GM19240 (cell line): ENCODE results near the gene HSPB7.
"Not testable (repeated sequence)": the region's sequence is repeated elsewhere in the genome, so short reads cannot be mapped to it uniquely, and the experiment has no call there.

ENCODE experiments used
- DNase-seq: peaks from one replicate; pipeline ENCODE4 v3.0.0; 2011; ENCODE audit warnings: low spot score; ENCODE audit not compliant: insufficient read length

Gene HSPB7

GRCh38 chr1:15983275-15983674 is 34.6 kb downstream of the HSPB7 start:
- no peak for DNase-seq

GRCh38 chr1:15981679-15982078 is 36.2 kb downstream of the HSPB7 start:
- DNase-seq, result no peak

- DNase-seq, result not testable (repeated sequence)
Measured at GRCh38 chr1:15977947-15978346, 39.9 kb downstream of the HSPB7 start.

GRCh38 chr1:15975805-15976680 is 41.8 kb downstream of the HSPB7 start, which contains the start of gene ZBTB17:
ZBTB17 (minus strand) TSS chr1:15976101; CDS start chr1:15948495, 27,606 bp downstream.
- DNase-seq, result peak; percentile 90

GRCh38 chr1:15975358-15975804 is 42.5 kb downstream of the HSPB7 start:
- DNase-seq, result peak; percentile 33

- peak; percentile 33 for DNase-seq
Measured at GRCh38 chr1:15974855-15975254, 43.0 kb downstream of the HSPB7 start.

- DNase-seq, result no peak
Measured at GRCh38 chr1:15973772-15974171, 44.1 kb downstream of the HSPB7 start.

GRCh38 chr1:15972409-15972808 is 45.4 kb downstream of the HSPB7 start:
- no peak for DNase-seq

- DNase-seq, result no peak
Measured at GRCh38 chr1:15970911-15971310, 46.9 kb downstream of the HSPB7 start.

GRCh38 chr1:15969321-15969880 is 48.4 kb downstream of the HSPB7 start:
- no peak for DNase-seq

- no peak for DNase-seq
Measured at GRCh38 chr1:15968172-15968571, 49.7 kb downstream of the HSPB7 start.

- DNase-seq, result no peak
Measured at GRCh38 chr1:15966956-15967344, 50.9 kb downstream of the HSPB7 start.

- peak; percentile 67 for DNase-seq
Measured at GRCh38 chr1:15966081-15966955, 51.5 kb downstream of the HSPB7 start.

GRCh38 chr1:15965228-15965767 is 52.5 kb downstream of the HSPB7 start:
- no peak for DNase-seq
